Mesendoderm (in vitro differentiated cells): ENCODE results near the gene MYCT1.

Experiments used
- DNase-seq: peaks from one replicate; pipeline ENCODE4 v3.0.0; 2013
- H2AK5ac ChIP-seq: 2 replicates; pipeline ENCODE4 v1.6.1; 2013; ENCODE audit warnings: low read length, inconsistent platforms
- H2BK120ac ChIP-seq: 2 replicates; pipeline ENCODE4 v1.6.1; 2013; ENCODE audit warnings: low read depth, mild to moderate bottlenecking, low read length, moderate library complexity, mixed read lengths
- H2BK15ac ChIP-seq: replicated peaks from 2 replicates; pipeline ENCODE4 v1.6.1; 2013; ENCODE audit warnings: low read depth, mild to moderate bottlenecking, moderate library complexity
- H2BK5ac ChIP-seq: 2 replicates; pipeline ENCODE4 v1.6.1; 2013; ENCODE audit warnings: low read length, inconsistent platforms
- H3K18ac ChIP-seq: 2 replicates; pipeline ENCODE4 v1.6.1; 2013; ENCODE audit warnings: mild to moderate bottlenecking, low read length, mixed read lengths
- H3K23ac ChIP-seq: one replicate; pipeline ENCODE4 v1.6.1; 2013; ENCODE audit warnings: low read length
- H3K27ac ChIP-seq: 2 replicates; pipeline ENCODE4 v1.5.1; 2013; ENCODE audit warnings: low read depth, mild to moderate bottlenecking, inconsistent platforms, low read length, moderate library complexity
- H3K27me3 ChIP-seq: 2 replicates; pipeline ENCODE4 v1.6.1; 2013; ENCODE audit warnings: low read length, control low read depth, mild to moderate bottlenecking, inconsistent platforms; ENCODE audit not compliant: insufficient read depth, poor library complexity
- H3K36me3 ChIP-seq: 2 replicates; pipeline ENCODE4 v1.6.1; 2013; ENCODE audit warnings: low read length, inconsistent platforms; ENCODE audit not compliant: control insufficient read depth, insufficient read depth
- H3K4ac ChIP-seq: one replicate; pipeline ENCODE4 v1.6.1; 2013; ENCODE audit warnings: low read depth, mild to moderate bottlenecking, low read length, moderate library complexity
- H3K4me1 ChIP-seq: 2 replicates; pipeline ENCODE4 v1.6.1; 2013; ENCODE audit warnings: low read depth, low read length, inconsistent platforms; ENCODE audit not compliant: control insufficient read depth
- H3K4me2 ChIP-seq: 2 replicates; pipeline ENCODE4 v1.6.1; 2013; ENCODE audit warnings: low read length
- H3K4me3 ChIP-seq: 2 replicates; pipeline ENCODE4 v1.5.1; 2013; ENCODE audit warnings: mild to moderate bottlenecking, low read length
- H3K56ac ChIP-seq: one replicate; pipeline ENCODE4 v1.6.1; 2013; ENCODE audit warnings: low read length
- H3K79me1 ChIP-seq: 2 replicates; pipeline ENCODE4 v1.6.1; 2013; ENCODE audit warnings: low read length, inconsistent platforms
- H3K79me2 ChIP-seq: 2 replicates; pipeline ENCODE4 v1.6.1; 2013; ENCODE audit warnings: mild to moderate bottlenecking, low read length; ENCODE audit not compliant: control insufficient read depth, insufficient read depth
- H3K9ac ChIP-seq: 2 replicates; pipeline ENCODE4 v1.6.1; 2013; ENCODE audit warnings: low read length, inconsistent platforms
- H4K5ac ChIP-seq: one replicate; pipeline ENCODE4 v1.6.1; 2013; ENCODE audit warnings: low read length
- H4K8ac ChIP-seq: one replicate; pipeline ENCODE4 v1.6.1; 2013; ENCODE audit warnings: low read depth, mild to moderate bottlenecking, control low read depth, low read length, moderate library complexity
- WGBS: extraction: QIAGEN DNeasy Blood & Tissue Kit; methylation state at CpG from one replicate; pipeline ENCODE4 v1.1.7; 2013; ENCODE audit warnings: low lambda C conversion rate, missing lambda C conversion rate; ENCODE audit not compliant: insufficient coverage; ENCODE audit errors: extremely low coverage; 5-methylcytosine and 5-hydroxymethylcytosine counted together

Gene MYCT1

DNA sequence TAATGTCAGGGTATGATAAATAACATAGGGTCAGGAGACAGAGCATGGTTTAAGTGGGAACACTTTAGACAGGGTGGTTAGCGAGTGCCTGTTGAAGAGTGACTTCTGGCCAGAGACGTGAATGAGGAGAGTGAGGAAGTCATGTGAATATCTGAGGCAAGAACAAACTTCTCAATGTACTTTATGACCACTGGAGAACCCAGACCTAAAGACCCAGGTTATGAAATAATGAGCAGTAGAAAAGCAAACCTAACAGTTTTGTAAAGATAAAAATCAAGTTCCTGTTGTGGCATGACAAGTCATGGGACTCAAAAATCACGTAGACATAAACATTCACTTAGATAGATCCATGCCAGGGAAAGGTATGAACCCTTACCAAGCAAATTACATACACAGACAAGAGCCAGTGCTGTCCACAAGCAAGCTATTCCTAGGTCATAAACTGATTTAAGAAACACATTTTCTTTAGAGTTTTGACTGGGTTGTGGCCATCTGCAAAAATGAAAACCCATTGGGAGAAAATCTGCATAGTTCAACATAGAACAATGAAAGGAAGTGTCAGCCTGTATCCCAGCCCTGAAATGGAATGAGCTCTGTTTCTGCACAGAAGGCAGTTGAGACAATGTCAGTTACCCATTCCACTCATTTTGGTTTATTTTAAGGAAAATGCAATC is 2.2 kb upstream of the MYCT1 start:
- H2BK15ac ChIP-seq: no peak overlapping the region
- no peaks in the 10 kb centered on the region for H3K27me3 ChIP-seq
- no peak for DNase-seq
- H3K27ac ChIP-seq: no peak overlapping the region
- no peak overlapping the region for H3K23ac ChIP-seq
- H3K56ac ChIP-seq: no peak overlapping the region
- H3K79me1 ChIP-seq: no peaks in the 10 kb centered on the region
- no peak overlapping the region for H2BK5ac ChIP-seq
- H3K4me1 ChIP-seq: peaks cover under 1% of the 10 kb centered on the region
- no peak overlapping the region for H2AK5ac ChIP-seq
- H3K4me2 ChIP-seq: no peak overlapping the region
- H3K79me2 ChIP-seq: no peaks in the 10 kb centered on the region
- WGBS: no CpG with 5 or more reads among the region's 3 CpGs
- H4K5ac ChIP-seq: no peak overlapping the region
- no peaks in the 10 kb centered on the region for H3K36me3 ChIP-seq
- peak overlapping the region; percentile 39 for H4K8ac ChIP-seq
- H3K4ac ChIP-seq: no peak overlapping the region
- no peak overlapping the region for H3K9ac ChIP-seq
- H3K18ac ChIP-seq: no peak overlapping the region
- no peak overlapping the region for H3K4me3 ChIP-seq
- no peak overlapping the region for H2BK120ac ChIP-seq

DNA sequence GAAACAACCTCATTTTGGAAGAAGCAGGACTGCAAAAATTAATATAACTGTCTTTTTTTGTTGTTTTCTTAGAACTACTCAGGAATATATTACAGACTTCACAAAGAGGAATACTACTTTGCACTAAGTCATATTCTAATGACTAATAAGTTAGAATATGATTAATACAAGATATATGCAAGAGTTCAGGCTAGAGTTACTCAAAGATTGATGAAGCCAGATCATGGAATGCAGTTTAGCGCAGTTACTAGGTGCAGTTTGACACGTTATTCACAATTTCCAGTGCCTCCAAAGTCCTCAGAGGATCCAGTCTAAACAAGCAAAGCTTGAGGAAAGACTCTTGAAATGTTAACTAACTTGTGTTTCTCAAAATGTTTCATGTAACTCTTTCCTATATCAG is 1.2 kb upstream of the MYCT1 start:
- Histone ChIP-seq H3K79me1 (no peaks in the 10 kb centered on the region), H2BK15ac (no peak overlapping the region), H3K36me3 (no peaks in the 10 kb centered on the region), H3K4me3 (no peak overlapping the region), H3K9ac (no peak overlapping the region), H3K4me2 (no peak overlapping the region), H2BK5ac (no peak overlapping the region), H2BK120ac (no peak overlapping the region), H3K27me3 (no peaks in the 10 kb centered on the region), H3K79me2 (no peaks in the 10 kb centered on the region), H3K4ac (no peak overlapping the region), H3K18ac (no peak overlapping the region), H3K23ac (no peak overlapping the region), H3K27ac (no peak overlapping the region), H2AK5ac (no peak overlapping the region), H4K5ac (no peak overlapping the region), H4K8ac (no peak overlapping the region), H3K56ac (no peak overlapping the region), H3K4me1 (peaks cover 2% of the 10 kb centered on the region)
- no CpG with 5 or more reads among the region's 2 CpGs for WGBS
- no peak for DNase-seq

DNA sequence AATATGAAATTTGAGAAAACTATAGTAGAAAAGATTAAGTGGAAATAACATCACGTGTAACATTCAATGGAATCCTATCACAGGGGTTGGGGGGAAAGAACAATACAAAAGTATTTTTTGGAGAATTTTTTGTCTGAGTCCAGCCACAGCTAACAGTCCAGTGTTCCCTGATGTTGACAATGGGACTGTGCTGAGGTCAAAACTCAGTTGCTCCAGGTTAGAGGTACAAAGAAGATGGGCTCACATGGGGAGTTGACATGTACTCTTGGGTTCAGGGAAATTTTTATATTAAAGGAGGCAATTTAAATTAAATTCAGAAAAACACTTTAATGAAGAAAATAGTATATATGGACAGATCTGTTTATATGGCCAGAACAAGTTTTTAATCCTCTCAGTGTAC is 995 bp downstream of the MYCT1 start:
- Histone ChIP-seq H2BK15ac (no peak overlapping the region), H3K36me3 (no peaks in the 10 kb centered on the region), H2AK5ac (no peak overlapping the region), H3K27ac (no peak overlapping the region), H3K4me1 (peaks cover 2% of the 10 kb centered on the region), H3K18ac (no peak overlapping the region), H4K8ac (no peak overlapping the region), H3K4ac (no peak overlapping the region), H4K5ac (no peak overlapping the region), H3K56ac (no peak overlapping the region), H3K4me3 (no peak overlapping the region), H3K23ac (no peak overlapping the region), H2BK5ac (no peak overlapping the region), H3K4me2 (no peak overlapping the region), H3K27me3 (no peaks in the 10 kb centered on the region), H3K79me2 (no peaks in the 10 kb centered on the region), H3K9ac (no peak overlapping the region), H2BK120ac (no peak overlapping the region), H3K79me1 (no peaks in the 10 kb centered on the region)
- no peak for DNase-seq
- WGBS: no CpG with 5 or more reads among the region's 1 CpG

GRCh38 chr6:152700427-152700826 is 2.7 kb downstream of the MYCT1 start:
- H2BK5ac ChIP-seq: no peak overlapping the region
- H3K4ac ChIP-seq: no peak overlapping the region
- no peak overlapping the region for H4K8ac ChIP-seq
- no peak overlapping the region for H3K56ac ChIP-seq
- H2BK120ac ChIP-seq: no peak overlapping the region
- no peak overlapping the region for H2AK5ac ChIP-seq
- H4K5ac ChIP-seq: no peak overlapping the region
- no peak overlapping the region for H3K9ac ChIP-seq
- H3K27ac ChIP-seq: no peak overlapping the region
- H3K4me3 ChIP-seq: no peak overlapping the region
- H2BK15ac ChIP-seq: no peak overlapping the region
- H3K23ac ChIP-seq: no peak overlapping the region
- no peaks in the 10 kb centered on the region for H3K36me3 ChIP-seq
- H3K79me2 ChIP-seq: no peaks in the 10 kb centered on the region
- no peak for DNase-seq
- no peak overlapping the region for H3K4me2 ChIP-seq
- H3K18ac ChIP-seq: peak overlapping the region; percentile 39
- H3K4me1 ChIP-seq: peaks cover 2% of the 10 kb centered on the region
- no peaks in the 10 kb centered on the region for H3K79me1 ChIP-seq
- no peaks in the 10 kb centered on the region for H3K27me3 ChIP-seq
- WGBS: no CpG with 5 or more reads among the region's 5 CpGs

- H3K18ac ChIP-seq: peak overlapping the region; percentile 1
- DNase-seq: peak; percentile 46
- no peak overlapping the region for H3K4me2 ChIP-seq
- H3K79me2 ChIP-seq: no peaks in the 10 kb centered on the region
- H3K4me3 ChIP-seq: no peak overlapping the region
- peak overlapping the region; percentile 3 for H3K56ac ChIP-seq
- H2BK15ac ChIP-seq: no peak overlapping the region
- H2AK5ac ChIP-seq: no peak overlapping the region
- H3K79me1 ChIP-seq: no peaks in the 10 kb centered on the region
- H2BK120ac ChIP-seq: no peak overlapping the region
- no peaks in the 10 kb centered on the region for H3K36me3 ChIP-seq
- no peak overlapping the region for H3K23ac ChIP-seq
- H3K4ac ChIP-seq: no peak overlapping the region
- no peak overlapping the region for H4K5ac ChIP-seq
- WGBS: no CpG with 5 or more reads among the region's 7 CpGs
- no peak overlapping the region for H3K9ac ChIP-seq
- H3K27ac ChIP-seq: no peak overlapping the region
- H3K4me1 ChIP-seq: peaks cover 2% of the 10 kb centered on the region
- no peaks in the 10 kb centered on the region for H3K27me3 ChIP-seq
- H4K8ac ChIP-seq: peak overlapping the region; percentile 56
- no peak overlapping the region for H2BK5ac ChIP-seq
Measured at GRCh38 chr6:152701081-152701862, 3.6 kb downstream of the MYCT1 start.
